ENCODE measurements around the gene RHO.
"Not testable (repeated sequence)": the region's sequence is repeated elsewhere in the genome, so short reads cannot be mapped to it uniquely, and the experiment has no call there.

Gene RHO

DNA sequence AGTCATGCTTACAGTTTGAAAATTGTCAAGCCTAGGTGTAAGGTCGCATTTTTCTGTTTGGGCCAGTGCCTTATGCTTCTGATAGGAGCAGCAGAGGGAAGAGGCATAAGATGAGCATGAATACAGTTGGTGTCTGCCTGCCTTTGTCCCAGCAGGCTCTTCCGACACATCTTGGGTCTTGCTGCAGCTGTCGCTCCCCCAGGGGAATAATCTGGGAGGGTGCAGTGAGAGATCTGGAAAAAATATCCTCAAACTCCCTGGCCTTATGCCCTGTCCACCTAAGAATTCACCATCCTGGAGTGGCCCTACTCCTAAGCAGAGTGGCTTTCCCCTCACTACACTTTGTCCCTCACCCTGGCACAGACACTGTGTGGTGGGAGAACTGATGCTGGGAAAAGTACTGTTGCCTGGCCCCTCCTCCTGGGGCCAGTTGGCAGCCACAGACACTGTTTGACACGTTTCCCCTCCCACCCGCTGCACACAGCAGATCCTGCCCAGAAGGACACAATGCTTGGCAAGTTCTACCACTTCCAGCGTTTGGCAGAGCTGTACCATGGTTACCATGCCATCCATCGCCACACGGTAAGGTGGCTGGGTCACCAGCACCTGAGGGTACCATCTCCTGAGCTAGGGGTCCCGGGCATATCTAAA lies 21.1 kb upstream of the RHO start:
- H3K9me3 ChIP-seq (ENCODE audit: low read depth, low read length): no peaks in the 10 kb centered on the region
- TF ChIP-seq POLR2AphosphoS5 (IDR thresholded peaks at IDR 0.05; ENCODE audit: borderline replicate concordance, low read depth, low read length) (no peak), FOXP2 (optimal IDR thresholded peaks at IDR 0.05; ENCODE audit: control extremely low read depth, extremely low read length, insufficient read depth) (no peak), EZH2 (IDR thresholded peaks at IDR 0.05) (no peak)
- H3K9ac ChIP-seq (ENCODE audit: insufficient read length): no peak overlapping the region
- no peak overlapping the region for H3K4me3 ChIP-seq
- no peak overlapping the region for H3K27ac ChIP-seq
- H3K36me3 ChIP-seq (ENCODE audit: insufficient read depth, low read length): no peaks in the 10 kb centered on the region
- no peak for DNase-seq (ENCODE audit: low read depth, low spot score)

DNA sequence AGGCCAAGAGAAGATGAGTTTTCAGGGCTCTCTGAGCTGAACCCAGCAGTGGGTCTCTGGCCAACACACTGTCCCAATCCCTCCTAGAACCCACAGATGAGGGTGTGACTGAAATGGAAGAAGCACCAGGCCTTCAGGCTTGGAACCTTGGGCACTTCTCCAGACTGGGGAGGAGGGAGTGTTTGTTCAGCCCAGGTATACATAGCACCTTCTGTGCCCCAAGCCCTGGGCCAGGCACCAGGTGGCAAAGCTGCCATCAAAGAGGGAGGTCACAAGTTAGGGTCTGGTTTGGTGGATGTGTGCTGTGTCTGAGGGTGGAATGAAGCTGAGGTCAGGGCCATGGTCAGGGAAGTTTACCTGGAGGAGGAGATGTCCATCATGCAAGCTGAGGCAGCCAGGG lies 15.8 kb upstream of the RHO start:
- no peak overlapping the region for H3K27ac ChIP-seq
- H3K36me3 ChIP-seq (ENCODE audit: insufficient read depth, low read length): no peaks in the 10 kb centered on the region
- H3K9ac ChIP-seq (ENCODE audit: insufficient read length): no peak overlapping the region
- no peak for TF ChIP-seq POLR2AphosphoS5 (IDR thresholded peaks at IDR 0.05; ENCODE audit: borderline replicate concordance, low read depth, low read length)
- no peak for TF ChIP-seq EZH2 (IDR thresholded peaks at IDR 0.05)
- no peak for TF ChIP-seq FOXP2 (optimal IDR thresholded peaks at IDR 0.05; ENCODE audit: control extremely low read depth, extremely low read length, insufficient read depth)
- H3K4me3 ChIP-seq: no peak overlapping the region
- no peaks in the 10 kb centered on the region for H3K9me3 ChIP-seq (ENCODE audit: low read depth, low read length)
- DNase-seq (ENCODE audit: low read depth, low spot score): no peak

DNA sequence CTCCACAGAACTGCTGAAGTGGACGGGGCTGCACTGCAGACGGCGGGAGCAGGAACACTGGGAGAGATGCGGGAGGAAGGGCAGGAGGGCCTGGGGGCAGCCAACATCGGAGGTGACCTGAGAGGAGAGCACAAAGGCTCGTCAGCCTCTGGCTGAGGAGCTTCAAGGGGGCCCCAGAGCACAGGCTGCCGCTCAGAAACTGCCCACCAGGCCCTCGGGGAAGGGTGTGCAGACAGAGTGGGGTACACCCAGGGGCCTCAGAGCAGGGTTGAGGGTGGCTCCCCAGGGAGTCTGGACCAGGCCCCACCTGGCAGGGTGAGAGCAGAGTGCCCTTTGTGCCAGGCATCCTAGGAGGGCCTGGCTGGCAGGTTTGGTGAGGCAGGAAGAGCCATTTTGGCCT lies 14.7 kb upstream of the RHO start:
- no peak overlapping the region for H3K9ac ChIP-seq (ENCODE audit: insufficient read length)
- H3K4me3 ChIP-seq: no peak overlapping the region
- no peak for DNase-seq (ENCODE audit: low read depth, low spot score)

DNA sequence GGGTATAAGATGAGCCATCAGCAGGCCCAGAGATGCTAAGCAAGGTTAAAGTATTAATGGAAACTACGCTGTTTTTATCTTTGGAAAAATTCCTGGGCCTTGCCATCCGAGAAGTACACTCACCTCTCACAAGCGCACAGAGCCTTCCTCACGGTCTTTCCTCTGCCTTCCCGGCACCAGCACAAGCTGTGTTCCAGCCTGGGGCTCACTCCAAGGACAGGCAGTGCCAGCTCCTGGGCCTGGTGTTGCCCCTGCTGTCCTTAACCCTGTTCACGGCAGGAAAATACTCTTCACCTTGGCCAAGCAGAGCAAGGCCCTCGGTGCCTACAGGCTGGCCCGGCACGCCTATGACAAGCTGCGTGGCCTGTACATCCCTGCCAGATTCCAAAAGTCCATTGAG lies 14.3 kb upstream of the RHO start:
- TF ChIP-seq FOXP2 (optimal IDR thresholded peaks at IDR 0.05; ENCODE audit: control extremely low read depth, extremely low read length, insufficient read depth) (no peak), POLR2AphosphoS5 (IDR thresholded peaks at IDR 0.05; ENCODE audit: borderline replicate concordance, low read depth, low read length) (no peak), EZH2 (IDR thresholded peaks at IDR 0.05) (no peak)
- Histone ChIP-seq H3K4me3 (no peak overlapping the region), H3K27ac (no peak overlapping the region), H3K9ac (ENCODE audit: insufficient read length) (no peak overlapping the region), H3K36me3 (ENCODE audit: insufficient read depth, low read length) (no peaks in the 10 kb centered on the region), H3K9me3 (ENCODE audit: low read depth, low read length) (no peaks in the 10 kb centered on the region)
- no peak for DNase-seq (ENCODE audit: low read depth, low spot score)

More for the DNA sequence above, 14.7 kb upstream of the RHO start:
- no peak for TF ChIP-seq FOXP2 (optimal IDR thresholded peaks at IDR 0.05; ENCODE audit: control extremely low read depth, extremely low read length, insufficient read depth)
- TF ChIP-seq EZH2 (IDR thresholded peaks at IDR 0.05): no peak
- TF ChIP-seq POLR2AphosphoS5 (IDR thresholded peaks at IDR 0.05; ENCODE audit: borderline replicate concordance, low read depth, low read length): no peak
- H3K9me3 ChIP-seq (ENCODE audit: low read depth, low read length): no peaks in the 10 kb centered on the region
- no peaks in the 10 kb centered on the region for H3K36me3 ChIP-seq (ENCODE audit: insufficient read depth, low read length)
- H3K27ac ChIP-seq: no peak overlapping the region

DNA sequence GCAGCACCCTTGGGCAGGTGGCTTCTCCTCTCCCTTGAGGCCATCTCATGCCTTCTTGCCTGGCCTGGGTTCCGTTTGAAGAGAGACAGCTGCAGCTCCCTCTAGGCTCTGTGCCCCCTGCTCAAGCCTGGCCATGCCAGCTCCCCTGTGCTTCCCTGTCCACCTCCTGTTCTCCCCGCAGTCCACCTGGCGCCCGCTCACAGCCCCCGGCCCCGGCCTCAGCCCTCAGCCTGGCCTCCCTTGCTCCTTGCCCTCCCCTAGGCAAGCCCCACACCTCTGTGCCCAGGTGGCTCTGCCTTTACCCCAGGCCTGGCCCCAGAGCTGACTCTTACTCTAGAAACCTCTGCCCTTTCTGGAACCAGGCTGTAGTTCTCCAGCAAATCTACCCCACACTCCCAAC lies 13.9 kb upstream of the RHO start:
- no peak for DNase-seq (ENCODE audit: low read depth, low spot score)
- H3K4me3 ChIP-seq: no peak overlapping the region
- H3K9me3 ChIP-seq (ENCODE audit: low read depth, low read length): no peaks in the 10 kb centered on the region
- H3K36me3 ChIP-seq (ENCODE audit: insufficient read depth, low read length): no peaks in the 10 kb centered on the region
- H3K9ac ChIP-seq (ENCODE audit: insufficient read length): no peak overlapping the region
- H3K27ac ChIP-seq: no peak overlapping the region
- no peak for TF ChIP-seq FOXP2 (optimal IDR thresholded peaks at IDR 0.05; ENCODE audit: control extremely low read depth, extremely low read length, insufficient read depth)
- no peak for TF ChIP-seq EZH2 (IDR thresholded peaks at IDR 0.05)
- TF ChIP-seq POLR2AphosphoS5 (IDR thresholded peaks at IDR 0.05; ENCODE audit: borderline replicate concordance, low read depth, low read length): no peak

DNA sequence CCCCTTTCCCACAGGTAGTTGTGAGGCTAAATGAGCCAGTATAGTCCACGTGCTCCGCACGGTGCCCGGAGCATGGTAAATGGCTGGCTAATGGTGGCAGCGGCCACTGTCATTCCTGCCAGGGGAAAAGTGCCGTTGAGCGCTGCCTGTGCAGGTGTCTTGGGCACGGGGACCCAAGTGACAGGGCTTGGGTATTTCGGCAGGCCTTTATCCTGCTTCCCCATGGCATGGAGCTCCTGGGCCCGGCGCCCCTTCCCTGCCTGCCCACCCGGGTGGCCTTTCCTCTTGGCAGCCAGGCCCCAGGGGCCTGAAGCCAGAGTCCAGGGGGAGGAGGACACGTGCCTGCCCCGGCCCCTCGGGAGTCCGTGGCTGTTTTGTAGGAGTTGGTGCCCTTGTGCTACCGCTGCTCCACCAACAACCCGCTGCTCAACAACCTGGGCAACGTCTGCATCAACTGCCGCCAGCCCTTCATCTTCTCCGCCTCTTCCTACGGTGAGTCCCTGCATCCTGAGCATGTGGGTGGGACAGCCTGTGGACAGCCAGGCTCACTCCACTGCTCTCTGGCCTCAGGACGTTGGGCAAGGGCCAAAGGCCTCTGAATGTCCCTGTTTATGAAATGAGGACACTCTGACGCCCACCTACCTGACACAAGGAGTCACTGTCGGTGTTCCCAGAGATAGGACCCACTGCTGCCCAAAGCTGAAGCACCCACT lies 13.2 kb upstream of the RHO start:
- H3K4me3 ChIP-seq; H3K36me3 ChIP-seq (ENCODE audit: insufficient read depth, low read length); H3K9me3 ChIP-seq (ENCODE audit: low read depth, low read length): not testable (repeated sequence)

DNA sequence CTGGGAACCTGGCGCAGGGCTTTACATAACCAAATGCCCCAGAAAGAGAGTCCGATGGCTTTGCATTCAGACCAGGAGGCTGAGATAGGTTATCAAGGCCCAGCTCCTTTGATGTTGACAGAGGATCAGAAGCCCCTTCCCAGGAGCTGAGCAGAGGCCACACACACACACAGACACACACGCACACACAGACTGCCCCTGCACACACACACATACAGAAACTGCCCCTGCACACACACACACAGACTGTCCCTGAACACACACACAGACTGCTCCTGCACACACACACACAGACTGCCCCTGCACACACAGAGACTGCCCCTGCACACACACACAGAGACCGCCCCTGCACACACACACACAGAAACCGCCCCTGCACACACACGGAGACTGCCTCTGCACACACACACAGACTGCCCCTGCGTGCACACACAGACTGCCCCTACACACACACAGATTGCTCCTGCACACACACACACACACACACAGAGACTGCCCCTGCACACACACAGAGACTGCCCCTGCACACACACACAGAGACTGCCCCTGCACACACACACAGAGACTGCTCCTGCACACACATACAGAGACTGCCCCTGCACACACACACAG lies 12.5 kb upstream of the RHO start:
- not testable (repeated sequence) for DNase-seq (ENCODE audit: low read depth, low spot score); H3K9ac ChIP-seq (ENCODE audit: insufficient read length); H3K27ac ChIP-seq; H3K36me3 ChIP-seq (ENCODE audit: insufficient read depth, low read length); H3K9me3 ChIP-seq (ENCODE audit: low read depth, low read length); H3K4me3 ChIP-seq

More for the DNA sequence above, 13.2 kb upstream of the RHO start:
- DNase-seq (ENCODE audit: low read depth, low spot score); H3K27ac ChIP-seq; H3K9ac ChIP-seq (ENCODE audit: insufficient read length): not testable (repeated sequence)

DNA sequence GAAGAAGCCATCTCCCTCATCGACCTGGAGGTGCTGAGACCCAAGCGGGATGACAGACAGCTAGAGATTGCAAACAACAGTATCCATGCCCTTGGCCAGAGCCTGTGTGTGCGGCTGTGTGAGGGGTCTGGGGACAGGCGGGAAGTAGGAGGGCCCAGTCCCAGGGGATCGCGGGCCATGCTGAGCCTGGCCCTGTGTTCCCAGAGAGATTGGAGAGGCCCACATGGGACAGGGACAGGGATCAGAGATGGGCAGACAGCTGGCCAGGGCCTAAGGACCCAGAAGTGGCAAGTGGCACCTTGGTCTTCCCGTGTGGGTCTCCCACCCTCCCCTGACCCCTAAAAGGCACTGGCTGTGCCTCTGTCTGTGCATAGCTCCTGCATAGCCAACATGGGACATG lies 10.9 kb upstream of the RHO start:
- Histone ChIP-seq H3K9ac (ENCODE audit: insufficient read length) (no peak overlapping the region), H3K36me3 (ENCODE audit: insufficient read depth, low read length) (no peaks in the 10 kb centered on the region), H3K27ac (no peak overlapping the region), H3K9me3 (ENCODE audit: low read depth, low read length) (no peaks in the 10 kb centered on the region), H3K4me3 (no peak overlapping the region)
- DNase-seq (ENCODE audit: low read depth, low spot score): no peak
- no peak for TF ChIP-seq POLR2AphosphoS5 (IDR thresholded peaks at IDR 0.05; ENCODE audit: borderline replicate concordance, low read depth, low read length)
- no peak for TF ChIP-seq FOXP2 (optimal IDR thresholded peaks at IDR 0.05; ENCODE audit: control extremely low read depth, extremely low read length, insufficient read depth)
- TF ChIP-seq EZH2 (IDR thresholded peaks at IDR 0.05): no peak
